ENCODE results near the gene TCF4.
A peak's percentile ranks its signal among the peaks of the same experiment; 100 is the strongest.

TCF4 gene

GRCh38 chr18:55421615-55422419, 166.2 kb downstream of the TCF4 start:
- H3K4me3 ChIP-seq (ENCODE audit: low read depth, low read length): peak overlapping the region; percentile 48
- DNase-seq (ENCODE audit: low read depth): peak; percentile 49

- peak overlapping the region; percentile 4 for H3K4me3 ChIP-seq (ENCODE audit: low read depth, low read length)
- no peak for DNase-seq (ENCODE audit: low read depth)
These were observed 166.7 kb downstream of the TCF4 start for GRCh38 chr18:55421308-55421614.

- no peak for DNase-seq (ENCODE audit: low read depth)
These were observed 167.2 kb downstream of the TCF4 start for GRCh38 chr18:55420665-55421307.

GRCh38 chr18:55419947-55420664, 167.9 kb downstream of the TCF4 start:
- no peak for DNase-seq (ENCODE audit: low read depth)
- peak overlapping the region; percentile 12 for H3K4me3 ChIP-seq (ENCODE audit: low read depth, low read length)

More at GRCh38 chr18:55420665-55421307, 167.2 kb downstream of the TCF4 start:
- peak overlapping the region; percentile 12 for H3K4me3 ChIP-seq (ENCODE audit: low read depth, low read length)

GRCh38 chr18:55419132-55419946, 168.7 kb downstream of the TCF4 start:
- H3K4me3 ChIP-seq (ENCODE audit: low read depth, low read length): no peak overlapping the region
- no peak for DNase-seq (ENCODE audit: low read depth)

- H3K4me3 ChIP-seq (ENCODE audit: low read depth, low read length): no peak overlapping the region
- no peak for DNase-seq (ENCODE audit: low read depth)
These were observed 169.6 kb downstream of the TCF4 start for GRCh38 chr18:55418439-55418838.

GRCh38 chr18:55416791-55417190, 171.2 kb downstream of the TCF4 start:
- no peak overlapping the region for H3K4me3 ChIP-seq (ENCODE audit: low read depth, low read length)
- DNase-seq (ENCODE audit: low read depth): no peak

GRCh38 chr18:55415258-55415871, 172.6 kb downstream of the TCF4 start:
- H3K4me3 ChIP-seq (ENCODE audit: low read depth, low read length): no peak overlapping the region
- peak; percentile 52 for DNase-seq (ENCODE audit: low read depth)

GRCh38 chr18:55414475-55414874, 173.5 kb downstream of the TCF4 start:
- no peak overlapping the region for H3K4me3 ChIP-seq (ENCODE audit: low read depth, low read length)

GRCh38 chr18:55413474-55413873, 174.5 kb downstream of the TCF4 start:
- DNase-seq (ENCODE audit: low read depth): no peak
- no peak overlapping the region for H3K4me3 ChIP-seq (ENCODE audit: low read depth, low read length)

More at GRCh38 chr18:55414475-55414874, 173.5 kb downstream of the TCF4 start:
- no peak for DNase-seq (ENCODE audit: low read depth)

GRCh38 chr18:55407774-55408535, 180.0 kb downstream of the TCF4 start:
- H3K4me3 ChIP-seq (ENCODE audit: low read depth, low read length): no peak overlapping the region
- DNase-seq (ENCODE audit: low read depth): no peak

GRCh38 chr18:55407191-55407590, 180.8 kb downstream of the TCF4 start:
- H3K4me3 ChIP-seq (ENCODE audit: low read depth, low read length): no peak overlapping the region
- DNase-seq (ENCODE audit: low read depth): no peak

GRCh38 chr18:55406451-55406991, 181.5 kb downstream of the TCF4 start:
- DNase-seq (ENCODE audit: low read depth): no peak
- H3K4me3 ChIP-seq (ENCODE audit: low read depth, low read length): peak overlapping the region; percentile 5

GRCh38 chr18:55405893-55406406, 182.0 kb downstream of the TCF4 start:
- H3K4me3 ChIP-seq (ENCODE audit: low read depth, low read length): no peak overlapping the region
- peak; percentile 90 for DNase-seq (ENCODE audit: low read depth)

- H3K4me3 ChIP-seq (ENCODE audit: low read depth, low read length): peak overlapping the region; percentile 6
- DNase-seq (ENCODE audit: low read depth): no peak
These were observed 182.5 kb downstream of the TCF4 start for GRCh38 chr18:55405475-55405874.

- no peak overlapping the region for H3K4me3 ChIP-seq (ENCODE audit: low read depth, low read length)
- DNase-seq (ENCODE audit: low read depth): no peak
These were observed 183.0 kb downstream of the TCF4 start for GRCh38 chr18:55404832-55405465.

GRCh38 chr18:55404136-55404830, 183.7 kb downstream of the TCF4 start:
- no peak for DNase-seq (ENCODE audit: low read depth)
- H3K4me3 ChIP-seq (ENCODE audit: low read depth, low read length): no peak overlapping the region

Measured in skeletal muscle cell (primary cell).